AG04450 (cell line): ENCODE measurements around the gene NCAPD3. TPM values are rescaled to one million over a fixed set of nuclear protein-coding genes. Genes with fewer than 3 reads are reported as not detected.

ENCODE experiments used
- CTCF ChIA-PET: fragments of 300-600, 350-600 bp; formaldehyde crosslinking; extraction: SDS; loops from one replicate; lab custom pipeline; 2022; ENCODE audit warnings: antibody characterized with exemption, inconsistent platforms; lab: Charles Lee
- POLR2A ChIA-PET: fragments of 350-600 bp; formaldehyde crosslinking; extraction: SDS; loops from one replicate; lab custom pipeline; 2021; ENCODE audit warnings: antibody characterized with exemption, inconsistent platforms; lab: Yijun Ruan, JAX
- DNase-seq: peaks from one replicate; pipeline ENCODE4 v3.0.0-alpha.2; 2011; ENCODE audit warnings: low read depth, low spot score
- H3K27ac ChIP-seq: one replicate; pipeline ENCODE4 v1.5.1; 2012; ENCODE audit warnings: low read depth, low read length, control low read depth
- H3K27me3 ChIP-seq: one replicate; pipeline ENCODE4 v1.6.0; 2012; ENCODE audit warnings: low read length; ENCODE audit not compliant: control insufficient read depth, insufficient read depth
- H3K4me3 ChIP-seq: 2 replicates; pipeline ENCODE4 v1.5.1; 2011; ENCODE audit warnings: mild to moderate bottlenecking, low read depth, low read length, control low read depth
- H3K9me3 ChIP-seq: 2 replicates; pipeline ENCODE4 v1.5.1; 2012; ENCODE audit warnings: low read length; ENCODE audit not compliant: control insufficient read depth, insufficient read depth
- polyA plus RNA-seq: library from polyadenylated mRNA; depleted of rRNA; stranded (reverse); fragments of >200 nt; gene quantifications from 2 replicates; pipeline ENCODE4 v1.2.3, GENCODE V29; 2011
- TF ChIP-seq, protein P1 (sequence below): IDR thresholded peaks from 2 replicates; pipeline ENCODE4 v1.5.1; 2011; ENCODE audit warnings: low read depth, low read length, control low read depth, inconsistent platforms

The NCAPD3 gene
- polyA plus RNA-seq, 1 experiment: 12.2 TPM

DNA sequence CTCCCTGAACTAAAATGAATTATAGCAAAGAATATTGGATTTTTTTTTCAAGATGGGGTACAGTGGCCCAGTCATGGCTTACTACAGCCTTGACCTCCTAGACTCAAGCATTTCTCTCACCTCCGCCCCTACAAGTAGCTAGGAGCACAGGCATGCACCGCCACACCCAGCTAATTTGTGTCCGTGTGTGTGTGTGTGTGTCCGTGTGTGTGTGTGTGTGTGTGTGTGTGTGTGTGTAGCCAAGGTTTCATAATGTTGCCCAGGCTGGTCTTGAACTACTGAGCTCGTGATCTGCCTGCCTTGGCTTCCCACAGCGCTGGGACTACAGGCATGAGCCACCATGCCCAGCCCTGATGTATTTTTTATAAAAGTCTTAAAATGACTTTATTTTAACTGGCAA lies 16.8 kb upstream of the NCAPD3 start:
- ChIA-PET CTCF (interaction anchor here (1.8 kb wide), 1 partner anchor 10 kb away, joined by 5 read pairs; no protein-coding TSS in a partner anchor), POLR2A (interaction anchor here (0.6 to 0.7 kb wide), 2 partner anchors 17 to 323 kb away, joined by 3 to 7 read pairs; partner anchors contain the start of gene NCAPD3)
- Histone ChIP-seq H3K27ac (no peak overlapping the region), H3K9me3 (no peaks in the 10 kb centered on the region), H3K4me3 (no peak overlapping the region), H3K27me3 (no peaks in the 10 kb centered on the region)
- TF ChIP-seq, protein P1, sequence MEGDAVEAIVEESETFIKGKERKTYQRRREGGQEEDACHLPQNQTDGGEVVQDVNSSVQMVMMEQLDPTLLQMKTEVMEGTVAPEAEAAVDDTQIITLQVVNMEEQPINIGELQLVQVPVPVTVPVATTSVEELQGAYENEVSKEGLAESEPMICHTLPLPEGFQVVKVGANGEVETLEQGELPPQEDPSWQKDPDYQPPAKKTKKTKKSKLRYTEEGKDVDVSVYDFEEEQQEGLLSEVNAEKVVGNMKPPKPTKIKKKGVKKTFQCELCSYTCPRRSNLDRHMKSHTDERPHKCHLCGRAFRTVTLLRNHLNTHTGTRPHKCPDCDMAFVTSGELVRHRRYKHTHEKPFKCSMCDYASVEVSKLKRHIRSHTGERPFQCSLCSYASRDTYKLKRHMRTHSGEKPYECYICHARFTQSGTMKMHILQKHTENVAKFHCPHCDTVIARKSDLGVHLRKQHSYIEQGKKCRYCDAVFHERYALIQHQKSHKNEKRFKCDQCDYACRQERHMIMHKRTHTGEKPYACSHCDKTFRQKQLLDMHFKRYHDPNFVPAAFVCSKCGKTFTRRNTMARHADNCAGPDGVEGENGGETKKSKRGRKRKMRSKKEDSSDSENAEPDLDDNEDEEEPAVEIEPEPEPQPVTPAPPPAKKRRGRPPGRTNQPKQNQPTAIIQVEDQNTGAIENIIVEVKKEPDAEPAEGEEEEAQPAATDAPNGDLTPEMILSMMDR: no peak
- no peak for DNase-seq

GRCh38 chr11:134238956-134239355 lies 15.2 kb upstream of the NCAPD3 start:
- Histone ChIP-seq H3K27me3 (no peaks in the 10 kb centered on the region), H3K27ac (no peak overlapping the region), H3K4me3 (no peak overlapping the region), H3K9me3 (no peaks in the 10 kb centered on the region)
- CTCF ChIA-PET: interaction anchor here (0.9 to 1.8 kb wide), 3 partner anchors 12 to 188 kb away, joined by 3 to 5 read pairs (median 3); partner anchors contain the start of gene VPS26B
- no peak for DNase-seq
- TF ChIP-seq, protein P1: no peak
- POLR2A ChIA-PET: no interaction called here

DNA sequence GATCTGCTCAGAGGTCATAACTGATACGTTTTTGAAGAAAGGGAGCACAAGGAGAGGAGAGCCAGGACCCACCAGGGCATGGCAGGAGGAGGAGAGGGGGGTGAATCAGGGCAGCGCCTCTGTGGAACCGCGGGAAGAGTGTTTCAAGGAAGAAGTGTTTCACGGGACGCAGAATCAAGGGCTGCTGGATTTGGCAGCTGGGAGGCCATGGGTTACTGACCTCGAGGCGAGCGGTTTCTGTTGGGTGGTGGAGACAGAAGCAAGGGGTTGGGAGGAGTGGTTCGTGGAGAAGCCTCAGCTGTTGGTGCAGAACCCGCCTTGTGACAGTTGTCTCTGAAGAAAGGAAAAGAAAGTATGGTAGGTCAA lies 13.8 kb upstream of the NCAPD3 start:
- Histone ChIP-seq H3K27me3 (no peaks in the 10 kb centered on the region), H3K9me3 (no peaks in the 10 kb centered on the region), H3K4me3 (no peak overlapping the region), H3K27ac (no peak overlapping the region)
- no peak for DNase-seq
- CTCF ChIA-PET: no interaction called here
- POLR2A ChIA-PET: interaction anchor here (0.5 kb wide), 1 partner anchor 11 kb away, joined by 3 read pairs; no protein-coding TSS in a partner anchor
- TF ChIP-seq, protein P1: no peak

- POLR2A ChIA-PET: interaction anchor here (0.5 kb wide), 1 partner anchor 11 kb away, joined by 3 read pairs; no protein-coding TSS in a partner anchor
- DNase-seq: no peak
Measured at GRCh38 chr11:134236834-134237556, 13.2 kb upstream of the NCAPD3 start.

GRCh38 chr11:134235399-134235798 lies 11.6 kb upstream of the NCAPD3 start:
- DNase-seq: no peak
- no peak overlapping the region for H3K4me3 ChIP-seq
- POLR2A ChIA-PET: no interaction called here
- H3K9me3 ChIP-seq: no peaks in the 10 kb centered on the region; the same call in 1 of the 2 replicates
- TF ChIP-seq, protein P1: no peak
- no peak overlapping the region for H3K27ac ChIP-seq
- H3K27me3 ChIP-seq: no peaks in the 10 kb centered on the region
- CTCF ChIA-PET: no interaction called here

More at GRCh38 chr11:134236834-134237556, 13.2 kb upstream of the NCAPD3 start:
- no peak overlapping the region for H3K4me3 ChIP-seq
- no peaks in the 10 kb centered on the region for H3K27me3 ChIP-seq
- CTCF ChIA-PET: no interaction called here
- H3K9me3 ChIP-seq: no peaks in the 10 kb centered on the region
- no peak overlapping the region for H3K27ac ChIP-seq
- TF ChIP-seq, protein P1: no peak
